Measurements from ENCODE around the gene DNPEP.

Gene DNPEP

GRCh38 chr2:219421323-219421722 is 33.6 kb upstream of the DNPEP start:
- DNase-seq (ENCODE audit: extremely low read depth, insufficient read length) = no peak
- Histone ChIP-seq H3K4me3 (replicated peaks; ENCODE audit: low read depth, low read length) (no peak overlapping the region), H3K36me3 (ENCODE audit: control insufficient read depth, insufficient read depth, low read length) (no peaks in the 10 kb centered on the region), H3K27me3 (replicated peaks; ENCODE audit: control insufficient read depth, insufficient read depth, low read length) (no peaks in the 10 kb centered on the region; the same call in 1 of the 2 replicates)
- TF ChIP-seq, protein P1, sequence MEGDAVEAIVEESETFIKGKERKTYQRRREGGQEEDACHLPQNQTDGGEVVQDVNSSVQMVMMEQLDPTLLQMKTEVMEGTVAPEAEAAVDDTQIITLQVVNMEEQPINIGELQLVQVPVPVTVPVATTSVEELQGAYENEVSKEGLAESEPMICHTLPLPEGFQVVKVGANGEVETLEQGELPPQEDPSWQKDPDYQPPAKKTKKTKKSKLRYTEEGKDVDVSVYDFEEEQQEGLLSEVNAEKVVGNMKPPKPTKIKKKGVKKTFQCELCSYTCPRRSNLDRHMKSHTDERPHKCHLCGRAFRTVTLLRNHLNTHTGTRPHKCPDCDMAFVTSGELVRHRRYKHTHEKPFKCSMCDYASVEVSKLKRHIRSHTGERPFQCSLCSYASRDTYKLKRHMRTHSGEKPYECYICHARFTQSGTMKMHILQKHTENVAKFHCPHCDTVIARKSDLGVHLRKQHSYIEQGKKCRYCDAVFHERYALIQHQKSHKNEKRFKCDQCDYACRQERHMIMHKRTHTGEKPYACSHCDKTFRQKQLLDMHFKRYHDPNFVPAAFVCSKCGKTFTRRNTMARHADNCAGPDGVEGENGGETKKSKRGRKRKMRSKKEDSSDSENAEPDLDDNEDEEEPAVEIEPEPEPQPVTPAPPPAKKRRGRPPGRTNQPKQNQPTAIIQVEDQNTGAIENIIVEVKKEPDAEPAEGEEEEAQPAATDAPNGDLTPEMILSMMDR (IDR thresholded peaks at IDR 0.05; ENCODE audit: insufficient read depth, low read length, poor library complexity, severe bottlenecking) = no peak

DNA sequence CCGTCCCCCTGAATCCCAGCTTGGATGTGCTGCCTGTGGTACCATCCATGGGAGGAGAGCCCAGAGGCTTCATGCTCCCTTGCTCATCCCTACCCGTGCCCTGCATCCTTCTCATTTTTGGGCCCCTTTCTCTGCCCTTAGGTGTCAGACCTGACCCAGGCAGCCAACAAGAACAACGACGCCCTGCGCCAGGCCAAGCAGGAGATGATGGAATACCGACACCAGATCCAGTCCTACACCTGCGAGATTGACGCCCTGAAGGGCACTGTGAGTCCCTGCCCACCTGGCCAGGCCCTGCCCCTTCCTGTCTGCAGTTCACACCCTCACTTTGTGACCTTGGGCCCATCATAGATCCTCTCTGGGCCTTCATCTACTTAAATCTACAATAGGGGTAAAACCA is 33.0 kb upstream of the DNPEP start:
- TF ChIP-seq, protein P1 (IDR thresholded peaks at IDR 0.05; ENCODE audit: insufficient read depth, low read length, poor library complexity, severe bottlenecking) = no peak
- Histone ChIP-seq H3K27me3 (replicated peaks; ENCODE audit: control insufficient read depth, insufficient read depth, low read length) (no peaks in the 10 kb centered on the region; the same call in 1 of the 2 replicates), H3K36me3 (ENCODE audit: control insufficient read depth, insufficient read depth, low read length) (no peaks in the 10 kb centered on the region), H3K4me3 (replicated peaks; ENCODE audit: low read depth, low read length) (no peak overlapping the region)
- no peak for DNase-seq (ENCODE audit: extremely low read depth, insufficient read length)

GRCh38 chr2:219419331-219420197 is 31.9 kb upstream of the DNPEP start:
- no peaks in the 10 kb centered on the region for H3K36me3 ChIP-seq (ENCODE audit: control insufficient read depth, insufficient read depth, low read length)
- no peak for DNase-seq (ENCODE audit: extremely low read depth, insufficient read length)
- no peak overlapping the region for H3K4me3 ChIP-seq (replicated peaks; ENCODE audit: low read depth, low read length)
- H3K27me3 ChIP-seq (replicated peaks; ENCODE audit: control insufficient read depth, insufficient read depth, low read length) = no peaks in the 10 kb centered on the region; the same call in 1 of the 2 replicates
- TF ChIP-seq, protein P1 (IDR thresholded peaks at IDR 0.05; ENCODE audit: insufficient read depth, low read length, poor library complexity, severe bottlenecking) = no peak

DNA sequence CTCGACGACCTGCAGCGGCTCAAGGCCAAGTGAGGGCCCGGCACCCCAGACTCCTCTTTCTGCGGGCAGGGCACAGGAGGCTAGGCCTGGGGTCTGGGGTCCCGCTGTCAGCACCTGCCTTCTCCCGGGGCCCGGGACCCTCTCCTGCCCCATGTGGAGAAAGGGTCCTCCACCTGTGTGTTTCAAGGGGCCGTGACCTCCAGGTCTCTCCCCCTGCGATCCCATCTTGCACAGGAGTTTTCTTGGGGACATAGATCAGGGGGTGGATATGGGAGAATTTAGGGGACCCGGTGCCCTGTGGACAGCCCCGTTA is 31.3 kb upstream of the DNPEP start:
- no peaks in the 10 kb centered on the region; the same call in 1 of the 2 replicates for H3K27me3 ChIP-seq (replicated peaks; ENCODE audit: control insufficient read depth, insufficient read depth, low read length)
- TF ChIP-seq, protein P1 (IDR thresholded peaks at IDR 0.05; ENCODE audit: insufficient read depth, low read length, poor library complexity, severe bottlenecking) = no peak

DNA sequence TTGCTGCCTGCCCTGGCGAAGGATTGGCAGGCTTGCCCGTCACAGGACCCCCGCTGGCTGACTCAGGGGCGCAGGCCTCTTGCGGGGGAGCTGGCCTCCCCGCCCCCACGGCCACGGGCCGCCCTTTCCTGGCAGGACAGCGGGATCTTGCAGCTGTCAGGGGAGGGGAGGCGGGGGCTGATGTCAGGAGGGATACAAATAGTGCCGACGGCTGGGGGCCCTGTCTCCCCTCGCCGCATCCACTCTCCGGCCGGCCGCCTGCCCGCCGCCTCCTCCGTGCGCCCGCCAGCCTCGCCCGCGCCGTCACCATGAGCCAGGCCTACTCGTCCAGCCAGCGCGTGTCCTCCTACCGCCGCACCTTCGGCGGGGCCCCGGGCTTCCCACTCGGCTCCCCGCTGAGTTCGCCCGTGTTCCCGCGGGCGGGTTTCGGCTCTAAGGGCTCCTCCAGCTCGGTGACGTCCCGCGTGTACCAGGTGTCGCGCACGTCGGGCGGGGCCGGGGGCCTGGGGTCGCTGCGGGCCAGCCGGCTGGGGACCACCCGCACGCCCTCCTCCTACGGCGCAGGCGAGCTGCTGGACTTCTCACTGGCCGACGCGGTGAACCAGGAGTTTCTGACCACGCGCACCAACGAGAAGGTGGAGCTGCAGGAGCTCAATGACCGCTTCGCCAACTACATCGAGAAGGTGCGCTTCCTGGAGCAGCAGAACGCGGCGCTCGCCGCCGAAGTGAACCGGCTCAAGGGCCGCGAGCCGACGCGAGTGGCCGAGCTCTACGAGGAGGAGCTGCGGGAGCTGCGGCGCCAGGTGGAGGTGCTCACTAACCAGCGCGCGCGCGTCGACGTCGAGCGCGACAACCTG is 30.7 kb upstream of the DNPEP start, which contains the start of gene DES:
DES (plus strand) TSS at position 223 of the 857 bp plus-strand sequence; CDS start at position 309, 86 bp downstream.
- no peak for DNase-seq (ENCODE audit: extremely low read depth, insufficient read length)
- TF ChIP-seq, protein P1 (IDR thresholded peaks at IDR 0.05; ENCODE audit: insufficient read depth, low read length, poor library complexity, severe bottlenecking) = no peak
- H3K4me3 ChIP-seq (replicated peaks; ENCODE audit: low read depth, low read length) = no peak within 1 kb of the TSS
- no peaks in the 10 kb centered on the region for H3K36me3 ChIP-seq (ENCODE audit: control insufficient read depth, insufficient read depth, low read length)
- no peaks in the 10 kb centered on the region for H3K27me3 ChIP-seq (replicated peaks; ENCODE audit: control insufficient read depth, insufficient read depth, low read length)

More for the DNA sequence above, 31.3 kb upstream of the DNPEP start:
- no peak for DNase-seq (ENCODE audit: extremely low read depth, insufficient read length)
- Histone ChIP-seq H3K4me3 (replicated peaks; ENCODE audit: low read depth, low read length) (no peak overlapping the region), H3K36me3 (ENCODE audit: control insufficient read depth, insufficient read depth, low read length) (no peaks in the 10 kb centered on the region)

Data from GM06990 (cell line).